Activated naive CD8-positive, alpha-beta T cell treated with anti-CD3 and anti-CD28 coated beads, Interleukin-2, amount 50 U/mL, for 24 hours (primary cell): ENCODE measurements around the gene CCDC158.
A peak's percentile ranks its signal among the peaks of the same experiment; 100 is the strongest.

Experiments
- ATAC-seq: fragments of 150-1000 bp; cut with Tn5 transposase; one replicate; pipeline ENCODE4 v1.10.0; 2021
- DNase-seq: peaks from one replicate; pipeline ENCODE4 v3.0.0; 2021
- H3K27ac Mint-ChIP-seq: one replicate; pipeline ENCODE4 v1.8.0; 2021; ENCODE audit warnings: mild to moderate bottlenecking, mixed read lengths
- H3K27me3 Mint-ChIP-seq: one replicate; pipeline ENCODE4 v1.8.0; 2021; ENCODE audit warnings: mixed read lengths
- H3K36me3 Mint-ChIP-seq: one replicate; pipeline ENCODE4 v1.8.0; 2021; ENCODE audit warnings: low read depth, mixed read lengths
- H3K4me1 Mint-ChIP-seq: one replicate; pipeline ENCODE4 v1.8.0; 2021; ENCODE audit warnings: mixed read lengths
- H3K4me3 Mint-ChIP-seq: one replicate; pipeline ENCODE4 v1.8.0; 2021; ENCODE audit warnings: mild to moderate bottlenecking, moderate library complexity, mixed read lengths
- H3K9me3 Mint-ChIP-seq: one replicate; pipeline ENCODE4 v1.8.0; 2021; ENCODE audit warnings: mixed read lengths

CCDC158 gene

GRCh38 chr4:76322236-76322635 lies 98.7 kb downstream of the CCDC158 start:
- Mint-ChIP-seq H3K4me3 (no peak overlapping the region), H3K9me3 (peaks cover 46% of the 10 kb centered on the region), H3K27me3 (peaks cover 3% of the 10 kb centered on the region), H3K4me1 (no peaks in the 10 kb centered on the region), H3K36me3 (peaks cover 3% of the 10 kb centered on the region), H3K27ac (no peak overlapping the region)
- ATAC-seq (no peak), DNase-seq (no peak)

DNA sequence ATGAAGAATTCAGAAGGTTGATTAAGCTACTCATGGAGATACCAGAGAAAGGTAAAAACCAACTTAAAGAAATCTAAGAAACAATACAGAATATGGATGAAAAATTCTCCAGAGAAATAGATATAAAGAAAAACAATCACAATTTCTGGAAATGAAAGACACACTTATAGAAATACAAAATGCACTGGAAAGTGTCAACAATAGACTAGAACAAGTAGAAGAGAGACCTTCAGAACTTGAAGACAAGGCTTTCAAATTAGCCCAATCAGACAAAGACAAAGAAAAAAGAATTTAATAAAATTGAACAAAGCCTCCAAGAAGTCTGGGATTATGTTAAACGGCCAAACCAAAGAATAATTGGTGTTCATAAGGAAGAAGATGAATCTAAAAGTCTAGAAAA lies 104.8 kb downstream of the CCDC158 start:
- Mint-ChIP-seq H3K27me3 (peaks cover 9% of the 10 kb centered on the region), H3K27ac (no peak overlapping the region), H3K36me3 (peaks cover 10% of the 10 kb centered on the region), H3K9me3 (peaks cover 45% of the 10 kb centered on the region), H3K4me1 (no peaks in the 10 kb centered on the region), H3K4me3 (no peak overlapping the region)
- DNase-seq: no peak
- no peak for ATAC-seq

GRCh38 chr4:76315267-76315918 lies 105.5 kb downstream of the CCDC158 start:
- H3K36me3 Mint-ChIP-seq: peaks cover 10% of the 10 kb centered on the region
- H3K9me3 Mint-ChIP-seq: peaks cover 43% of the 10 kb centered on the region
- H3K4me1 Mint-ChIP-seq: no peaks in the 10 kb centered on the region
- H3K27ac Mint-ChIP-seq: no peak overlapping the region
- no peak overlapping the region for H3K4me3 Mint-ChIP-seq
- H3K27me3 Mint-ChIP-seq: peaks cover 7% of the 10 kb centered on the region
- DNase-seq (no peak), ATAC-seq (no peak)

GRCh38 chr4:76313547-76313946 lies 107.4 kb downstream of the CCDC158 start:
- Mint-ChIP-seq H3K27me3 (peaks cover 16% of the 10 kb centered on the region), H3K4me1 (no peaks in the 10 kb centered on the region), H3K9me3 (peaks cover 31% of the 10 kb centered on the region), H3K36me3 (peaks cover 7% of the 10 kb centered on the region), H3K27ac (no peak overlapping the region), H3K4me3 (no peak overlapping the region)
- DNase-seq (no peak), ATAC-seq (no peak)

DNA sequence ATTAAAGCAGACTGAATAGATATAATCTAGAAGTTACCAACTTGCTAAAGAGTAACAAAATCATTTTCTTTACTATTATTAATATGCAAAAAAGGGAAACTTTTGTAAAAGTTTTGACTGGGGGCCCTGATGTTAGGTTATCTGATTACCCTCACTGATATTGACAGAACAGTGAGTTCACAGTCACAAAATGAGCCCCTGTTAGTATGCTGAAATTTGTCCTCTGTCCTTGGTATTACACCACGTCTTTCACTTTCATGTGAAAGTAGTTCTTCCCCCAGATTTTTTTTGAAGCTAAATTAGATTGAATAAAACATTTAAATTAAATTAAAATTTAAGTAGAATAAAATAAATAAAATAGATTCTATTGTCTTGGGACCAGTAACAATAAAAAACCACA lies 108.5 kb downstream of the CCDC158 start:
- peaks cover 20% of the 10 kb centered on the region for H3K9me3 Mint-ChIP-seq
- ATAC-seq (no peak), DNase-seq (no peak)
- no peaks in the 10 kb centered on the region for H3K4me1 Mint-ChIP-seq
- H3K27me3 Mint-ChIP-seq: peaks cover 19% of the 10 kb centered on the region
- H3K27ac Mint-ChIP-seq: no peak overlapping the region
- no peak overlapping the region for H3K4me3 Mint-ChIP-seq
- H3K36me3 Mint-ChIP-seq: peaks cover 7% of the 10 kb centered on the region

- Mint-ChIP-seq H3K9me3 (peaks cover 16% of the 10 kb centered on the region), H3K4me3 (no peak overlapping the region), H3K27me3 (peaks cover 17% of the 10 kb centered on the region), H3K36me3 (peaks cover 7% of the 10 kb centered on the region), H3K4me1 (no peaks in the 10 kb centered on the region), H3K27ac (no peak overlapping the region)
- DNase-seq (no peak), ATAC-seq (no peak)
Measured at GRCh38 chr4:76311896-76312331, 109.0 kb downstream of the CCDC158 start.

- no peak for ATAC-seq
- no peak for DNase-seq
- no peak overlapping the region for H3K4me3 Mint-ChIP-seq
- H3K9me3 Mint-ChIP-seq: peaks cover 4% of the 10 kb centered on the region
- peaks cover 2% of the 10 kb centered on the region for H3K4me1 Mint-ChIP-seq
- H3K36me3 Mint-ChIP-seq: no peaks in the 10 kb centered on the region
- peaks cover 15% of the 10 kb centered on the region for H3K27me3 Mint-ChIP-seq
- no peak overlapping the region for H3K27ac Mint-ChIP-seq
Measured at GRCh38 chr4:76310683-76311082, 110.3 kb downstream of the CCDC158 start.

DNA sequence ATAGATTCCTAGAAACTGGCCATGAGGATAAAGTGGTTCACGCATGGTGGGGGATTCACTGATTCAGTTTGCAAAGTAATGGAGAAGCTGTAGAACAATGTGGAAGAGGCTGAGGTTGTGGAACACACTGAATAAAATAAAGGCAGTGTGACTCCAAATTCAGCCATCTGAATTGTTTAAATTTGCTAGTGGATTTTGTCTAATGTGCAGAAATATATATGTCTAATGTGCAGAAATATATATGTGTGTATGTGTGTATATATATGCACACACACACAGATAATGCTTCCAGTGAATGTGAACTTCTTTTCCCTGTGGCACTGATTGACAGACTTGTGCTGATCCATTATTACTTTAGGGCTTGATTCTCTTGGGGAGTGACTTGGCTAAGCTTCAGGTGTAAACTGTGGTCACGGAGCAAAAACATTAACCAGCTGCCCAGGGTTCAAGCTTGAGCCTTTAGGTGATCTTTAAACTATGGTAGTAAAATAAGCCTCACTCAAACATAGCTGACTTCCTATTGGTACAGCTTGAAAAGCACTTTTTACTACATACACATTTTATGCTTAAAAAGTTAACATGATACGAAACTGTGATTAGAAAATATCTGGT lies 110.9 kb downstream of the CCDC158 start:
- no peaks in the 10 kb centered on the region for H3K9me3 Mint-ChIP-seq
- no peaks in the 10 kb centered on the region for H3K36me3 Mint-ChIP-seq
- peaks cover 18% of the 10 kb centered on the region for H3K27me3 Mint-ChIP-seq
- ATAC-seq: no peak
- no peak for DNase-seq
- H3K4me1 Mint-ChIP-seq: peaks cover 9% of the 10 kb centered on the region
- no peak overlapping the region for H3K27ac Mint-ChIP-seq
- no peak overlapping the region for H3K4me3 Mint-ChIP-seq

DNA sequence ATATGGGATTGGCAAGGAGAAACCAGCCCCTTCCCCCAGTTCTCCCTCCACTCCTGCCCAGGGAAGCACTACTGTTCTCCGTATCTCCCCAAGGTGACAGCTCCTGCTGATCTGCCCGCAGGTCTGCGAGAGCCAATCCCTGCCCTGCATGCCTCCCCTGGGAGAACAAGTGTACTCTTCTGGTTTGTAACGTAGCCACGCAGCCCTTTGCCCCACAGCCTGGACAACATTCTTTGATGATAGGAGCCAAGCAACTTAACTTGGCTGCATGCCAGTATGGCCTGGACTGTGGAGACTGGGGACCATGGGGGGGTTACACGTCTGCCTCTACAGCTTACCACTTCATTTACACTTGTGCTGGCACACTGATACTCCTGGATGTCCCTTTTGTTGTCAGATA lies 112.4 kb downstream of the CCDC158 start:
- DNase-seq (no peak), ATAC-seq (no peak)
- Mint-ChIP-seq H3K4me1 (peaks cover 14% of the 10 kb centered on the region), H3K9me3 (no peaks in the 10 kb centered on the region), H3K27ac (no peak overlapping the region), H3K27me3 (peaks cover 23% of the 10 kb centered on the region), H3K36me3 (no peaks in the 10 kb centered on the region), H3K4me3 (no peak overlapping the region)

GRCh38 chr4:76307660-76308014 lies 113.3 kb downstream of the CCDC158 start:
- Mint-ChIP-seq H3K27me3 (peaks cover 26% of the 10 kb centered on the region), H3K9me3 (no peaks in the 10 kb centered on the region), H3K4me1 (peaks cover 14% of the 10 kb centered on the region), H3K36me3 (no peaks in the 10 kb centered on the region), H3K27ac (no peak overlapping the region), H3K4me3 (no peak overlapping the region)
- ATAC-seq: no peak
- DNase-seq: no peak

DNA sequence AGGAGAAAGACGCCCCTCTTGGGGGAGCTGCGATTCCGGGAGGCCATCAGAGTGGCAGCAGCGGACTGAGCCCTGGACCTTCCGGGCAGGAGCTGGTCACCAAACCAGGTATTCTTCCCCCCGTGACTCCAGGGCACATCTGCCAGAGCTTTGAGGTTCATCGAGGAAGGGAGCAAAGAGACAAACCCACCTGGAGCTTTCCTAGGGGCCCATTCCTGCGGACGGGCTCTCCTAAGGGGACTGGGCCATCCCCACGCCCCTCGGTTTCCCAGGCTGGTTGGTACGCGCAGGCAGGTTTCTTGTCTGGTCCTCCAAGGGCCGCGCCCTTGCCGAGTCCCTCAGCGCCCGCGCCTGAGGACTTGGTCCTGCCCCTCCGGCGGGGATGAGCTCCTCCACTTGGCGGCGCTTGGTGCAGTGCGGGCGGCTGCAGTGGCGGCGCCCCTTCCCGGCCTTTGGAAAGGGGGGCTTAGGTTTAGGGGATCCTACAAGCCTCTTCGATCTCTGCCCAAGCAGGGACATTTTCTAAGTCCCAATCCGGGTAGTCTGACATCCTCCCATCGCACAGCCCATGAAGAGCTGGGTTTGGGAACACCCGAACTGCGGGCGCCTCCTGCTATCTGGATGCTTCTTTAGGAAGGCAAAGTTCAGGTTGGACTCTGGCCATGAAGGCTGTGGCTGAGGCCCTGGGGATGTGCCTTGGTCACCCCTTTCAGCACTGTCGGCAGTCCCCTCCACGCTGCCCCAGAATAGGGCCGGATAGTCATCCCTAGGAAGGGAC lies 113.9 kb downstream of the CCDC158 start:
- Mint-ChIP-seq H3K27me3 (peaks cover 27% of the 10 kb centered on the region), H3K9me3 (no peaks in the 10 kb centered on the region), H3K4me3 (peak overlapping the region; percentile 75), H3K4me1 (peaks cover 14% of the 10 kb centered on the region), H3K27ac (no peak overlapping the region), H3K36me3 (no peaks in the 10 kb centered on the region)
- ATAC-seq (no peak), DNase-seq (peak; percentile 34)

GRCh38 chr4:76305971-76306881 lies 114.7 kb downstream of the CCDC158 start, which contains the start of gene STBD1:
TSS of gene STBD1 (plus strand) at chr4:76306733. CDS start at chr4:76306770, 37 bp downstream.
- Mint-ChIP-seq H3K9me3 (no peaks in the 10 kb centered on the region), H3K4me3 (peak within 1 kb of the TSS; percentile 75), H3K27ac (no peak within 1 kb of the TSS), H3K36me3 (no peaks in the 10 kb centered on the region), H3K4me1 (peaks cover 22% of the 10 kb centered on the region), H3K27me3 (peaks cover 27% of the 10 kb centered on the region)
- ATAC-seq (peak; percentile 31), DNase-seq (peak; percentile 42)

- peak overlapping the region; percentile 75 for H3K4me3 Mint-ChIP-seq
- no peaks in the 10 kb centered on the region for H3K36me3 Mint-ChIP-seq
- peaks cover 29% of the 10 kb centered on the region for H3K4me1 Mint-ChIP-seq
- DNase-seq (peak; percentile 11), ATAC-seq (peak; percentile 44)
- peaks cover 29% of the 10 kb centered on the region for H3K27me3 Mint-ChIP-seq
- H3K9me3 Mint-ChIP-seq: no peaks in the 10 kb centered on the region
- no peak overlapping the region for H3K27ac Mint-ChIP-seq
Measured at GRCh38 chr4:76305033-76305687, 115.8 kb downstream of the CCDC158 start.
